Stimulated activated CD4-positive, alpha-beta T cell treated with anti-CD3 and anti-CD28 coated beads, Interleukin-12 subunit alpha, Interleukin-12 subunit beta, amount 100 ng/mL, for 48 hours (primary cell): ENCODE data around the gene SLC17A9.
A peak's percentile ranks its signal among the peaks of the same experiment; 100 is the strongest.

Source experiments
- DNase-seq, 3 donors: peaks; one replicate each; pipeline ENCODE4 v3.0.0-alpha.2; 2020; ENCODE audit warnings: low read depth in 2 of 3, low spot score in 1 of 3

SLC17A9 gene

DNA sequence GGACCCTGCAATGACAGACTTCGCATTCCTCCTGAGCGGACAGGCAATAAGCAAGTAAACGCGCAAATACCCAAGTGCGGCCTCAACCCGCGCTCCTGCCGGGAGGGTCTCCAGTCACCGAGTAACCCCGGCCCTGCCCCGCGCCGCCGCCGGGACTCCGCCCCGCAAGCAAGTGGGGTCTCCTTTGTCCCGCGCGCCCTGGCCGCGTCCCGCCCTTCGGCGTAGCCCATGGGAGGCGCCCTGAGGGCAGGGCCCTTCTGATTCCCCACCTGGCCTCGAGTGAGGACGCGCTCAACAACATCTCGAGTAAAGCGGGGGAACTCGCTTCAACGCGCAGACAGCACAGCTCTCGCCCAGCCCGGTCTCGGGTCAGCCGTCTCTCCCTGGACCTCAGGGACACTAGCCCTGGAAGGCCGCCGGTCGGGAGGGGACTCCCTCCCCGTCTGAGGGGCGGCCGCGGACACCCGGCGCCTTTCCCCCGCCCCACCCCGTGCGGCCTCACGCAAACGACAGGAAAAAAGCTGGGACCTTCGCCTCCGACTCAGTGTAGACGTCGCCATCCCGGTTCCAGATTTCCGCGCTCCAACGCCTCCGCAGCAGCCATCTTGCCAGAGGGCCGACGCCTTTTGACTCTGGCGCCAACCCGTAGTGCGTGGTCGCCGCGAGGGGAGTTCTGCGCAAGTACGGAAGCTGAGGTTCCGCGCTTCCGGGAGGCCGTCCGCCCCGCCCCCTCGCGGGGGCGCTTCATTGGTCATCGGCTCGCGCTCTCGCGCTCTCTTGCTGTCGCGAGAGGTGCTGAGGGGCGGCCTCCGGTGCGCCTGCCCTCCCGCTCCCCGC is 15.0 kb upstream of the SLC17A9 start:
- peak; percentile 92 to 95 (median 93) for DNase-seq

DNA sequence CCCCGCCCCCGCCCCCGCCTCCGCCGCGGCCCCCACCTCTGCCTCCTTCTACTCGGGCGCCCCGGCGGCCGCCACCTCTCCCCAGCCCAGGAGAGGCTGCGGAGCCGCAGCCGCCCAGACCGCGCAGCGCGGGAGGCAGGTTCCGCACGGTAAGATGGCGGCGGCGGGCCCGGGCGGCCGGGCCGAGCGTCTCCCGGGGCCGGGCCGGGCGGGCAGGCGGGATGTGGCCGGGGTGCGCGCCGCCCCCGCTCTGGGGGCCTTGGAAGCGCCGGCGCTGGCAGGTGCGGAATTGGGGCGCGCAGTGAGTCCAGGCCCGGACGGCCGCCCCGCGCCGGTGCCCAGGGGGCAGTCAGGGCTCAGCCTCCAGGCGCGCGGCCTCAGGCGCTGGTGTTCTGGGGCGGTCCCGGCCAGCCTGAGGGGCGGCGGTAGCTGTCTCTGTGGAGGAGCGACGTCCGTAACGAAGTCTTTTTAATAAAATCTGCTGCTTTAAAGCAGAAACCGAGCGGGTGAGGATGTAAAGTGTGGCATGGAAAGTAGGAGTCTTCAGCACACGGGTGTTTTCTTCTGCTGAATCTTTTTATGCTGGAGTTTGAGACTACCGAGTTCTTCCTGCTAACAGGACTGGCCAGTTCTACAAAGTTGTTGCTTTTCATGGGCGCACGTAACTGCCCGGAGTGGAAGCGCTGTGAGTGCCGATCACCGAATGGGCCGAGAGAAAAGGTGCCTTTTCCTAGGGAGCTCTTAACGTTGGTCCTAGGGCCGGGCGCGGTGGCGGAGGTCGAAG is 14.2 kb upstream of the SLC17A9 start, which contains the start of gene GID8:
TSS of gene GID8 (plus strand) at position 43 of the 784 bp plus-strand sequence. CDS start 3,356 bp downstream, outside the sequence.
- no peak for DNase-seq

DNA sequence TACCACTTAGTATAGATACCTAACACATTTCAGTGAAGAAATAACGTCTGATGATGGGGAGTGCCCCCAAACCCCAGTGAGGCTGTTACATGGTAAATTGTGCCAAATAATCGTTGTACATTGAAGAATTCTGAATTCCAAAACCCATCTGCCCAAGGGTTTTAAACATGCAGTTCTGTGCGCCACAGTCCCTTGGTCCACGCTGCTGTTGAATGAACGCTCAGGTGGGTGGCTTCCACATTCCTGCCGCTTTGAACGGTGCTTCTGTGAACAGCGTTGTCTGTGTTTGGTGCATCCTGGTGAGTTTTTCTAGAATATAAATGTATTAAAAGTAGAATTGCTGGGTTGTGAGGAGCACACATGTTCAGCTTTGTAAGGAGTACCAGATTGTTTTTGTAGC is 11.6 kb upstream of the SLC17A9 start:
- DNase-seq = no peak

DNA sequence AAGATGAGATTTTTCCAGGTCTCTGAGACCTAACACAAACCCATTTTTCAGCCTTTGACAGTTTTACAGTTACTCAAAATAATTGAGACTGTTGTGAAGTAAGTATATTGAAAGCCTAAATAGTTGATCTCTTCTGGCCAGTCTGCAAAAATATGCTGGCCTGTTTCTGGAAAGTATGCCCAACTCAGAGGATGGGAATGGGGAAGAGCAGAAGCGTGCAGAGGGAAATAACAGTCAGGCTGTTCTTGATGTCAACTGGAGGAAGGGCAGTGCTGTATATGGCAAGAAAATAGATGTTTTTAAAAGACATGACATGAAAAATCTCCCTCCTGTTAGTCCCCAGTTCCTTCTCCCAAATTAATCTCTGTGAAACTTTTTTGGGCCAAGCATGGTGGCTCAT is 10.7 kb upstream of the SLC17A9 start:
- DNase-seq = no peak

DNA sequence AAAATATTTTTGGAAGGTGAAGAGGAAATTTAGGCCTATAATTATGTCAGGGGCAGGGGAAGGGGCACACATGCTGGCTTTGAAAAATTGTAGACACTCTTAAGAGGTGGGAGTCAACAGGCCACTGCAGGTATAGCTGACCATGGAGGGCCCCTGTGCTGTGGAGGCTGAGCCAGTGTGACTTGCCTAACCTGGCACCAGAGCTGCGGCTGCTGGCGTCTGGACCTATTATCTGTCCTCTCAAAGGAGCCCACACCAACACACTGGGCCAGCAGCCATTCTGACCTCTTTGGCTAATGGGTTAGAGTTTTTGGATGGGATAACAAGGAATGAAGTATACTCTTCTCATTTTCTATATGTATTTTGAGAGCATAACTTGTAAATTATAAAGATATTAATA is 10.1 kb upstream of the SLC17A9 start:
- DNase-seq = no peak

DNA sequence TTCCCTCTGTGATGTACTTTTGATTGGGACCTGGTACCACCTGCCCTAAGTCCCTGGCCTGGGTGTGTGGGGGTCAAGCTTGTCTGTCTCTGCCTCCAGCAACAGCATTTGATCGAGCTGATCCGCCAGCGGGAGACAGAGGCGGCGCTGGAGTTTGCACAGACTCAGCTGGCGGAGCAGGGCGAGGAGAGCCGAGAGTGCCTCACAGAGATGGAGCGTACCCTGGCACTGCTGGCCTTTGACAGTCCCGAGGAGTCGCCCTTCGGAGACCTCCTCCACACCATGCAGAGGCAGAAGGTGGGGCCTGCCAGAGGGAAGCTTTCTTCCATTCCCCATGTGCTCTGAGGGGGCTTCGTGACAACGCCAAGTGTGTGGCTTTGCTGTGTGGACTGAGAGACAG is 9.1 kb upstream of the SLC17A9 start:
- no peak for DNase-seq

DNA sequence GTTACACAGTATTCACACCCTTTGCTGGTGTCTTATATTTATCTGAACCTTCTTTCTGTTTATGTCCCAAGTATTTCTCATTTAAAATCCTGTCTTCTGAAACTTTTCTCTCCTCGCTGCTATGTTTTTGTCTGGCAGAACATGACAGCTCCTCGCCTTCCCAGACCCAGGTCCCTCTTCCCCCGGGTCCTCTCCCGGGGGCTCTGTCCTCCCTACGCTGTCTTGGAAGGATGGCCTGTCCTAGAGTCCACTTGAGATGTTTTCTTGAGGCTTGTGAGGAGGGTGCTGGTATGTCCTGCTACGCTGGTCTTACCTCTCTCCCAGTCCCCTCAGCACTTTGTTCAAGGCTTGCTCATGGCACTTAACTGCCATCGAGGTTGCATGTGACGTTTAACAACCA is 8.3 kb upstream of the SLC17A9 start:
- DNase-seq = no peak

DNA sequence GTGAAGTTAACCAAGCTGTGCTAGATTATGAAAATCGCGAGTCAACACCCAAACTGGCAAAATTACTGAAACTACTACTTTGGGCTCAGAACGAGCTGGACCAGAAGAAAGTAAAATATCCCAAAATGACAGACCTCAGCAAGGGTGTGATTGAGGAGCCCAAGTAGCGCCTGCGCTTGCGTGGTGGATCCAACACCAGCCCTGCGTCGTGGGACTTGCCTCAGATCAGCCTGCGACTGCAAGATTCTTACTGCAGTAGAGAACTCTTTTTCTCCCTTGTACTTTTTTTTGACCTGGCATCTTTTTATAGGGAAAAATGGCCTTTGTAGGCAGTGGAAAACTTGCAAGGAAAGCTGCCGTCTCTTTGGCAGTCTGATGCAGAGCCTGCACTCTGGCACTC is 7.8 kb upstream of the SLC17A9 start:
- DNase-seq = no peak

DNA sequence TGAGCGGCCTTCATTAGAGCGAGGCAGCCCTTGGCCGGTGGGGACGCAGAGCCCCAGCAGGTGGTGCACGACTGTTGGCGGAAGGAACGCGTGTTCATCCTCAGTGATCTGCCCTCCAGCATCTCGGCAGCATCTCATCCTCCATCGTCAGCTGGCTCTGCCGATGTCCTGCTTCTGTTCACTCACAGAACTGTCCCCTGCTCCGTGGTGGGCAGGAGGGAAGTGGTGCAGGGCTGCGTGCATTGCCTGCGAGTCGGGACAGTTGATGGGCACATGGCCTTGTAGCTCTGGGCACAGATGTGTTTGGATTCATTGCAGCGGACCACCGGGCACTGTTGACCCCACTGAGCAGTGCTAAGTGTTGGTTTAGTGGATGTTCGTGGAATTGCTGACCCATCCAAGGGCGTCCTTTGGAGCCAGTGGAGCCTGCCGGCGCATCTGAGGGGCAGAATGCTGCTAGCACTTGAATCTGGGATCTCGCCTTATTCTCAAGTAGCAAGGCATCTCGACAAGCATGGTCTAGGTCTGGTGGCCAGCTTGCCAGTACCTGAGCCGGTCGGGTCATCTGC is 6.7 kb upstream of the SLC17A9 start:
- DNase-seq = no peak

DNA sequence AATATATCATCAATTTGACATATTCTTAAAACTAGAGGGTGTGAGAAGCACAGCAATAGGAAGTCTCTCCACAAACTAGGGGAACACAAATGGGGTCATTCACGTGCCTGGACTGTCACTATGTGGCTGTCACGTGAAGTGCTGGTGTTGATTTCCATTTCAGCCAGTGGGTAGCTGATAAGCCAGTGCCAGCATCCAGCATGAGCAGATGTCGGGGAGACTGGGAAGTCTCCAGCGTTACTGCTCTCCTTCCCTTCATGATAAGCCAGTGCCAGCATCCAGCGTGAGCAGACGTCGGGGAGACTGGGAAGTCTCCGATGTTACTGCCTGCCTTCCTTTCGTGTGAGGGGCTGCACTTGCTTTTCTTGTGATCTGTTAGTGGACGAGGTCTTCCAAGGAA is 5.6 kb upstream of the SLC17A9 start:
- no peak for DNase-seq

DNA sequence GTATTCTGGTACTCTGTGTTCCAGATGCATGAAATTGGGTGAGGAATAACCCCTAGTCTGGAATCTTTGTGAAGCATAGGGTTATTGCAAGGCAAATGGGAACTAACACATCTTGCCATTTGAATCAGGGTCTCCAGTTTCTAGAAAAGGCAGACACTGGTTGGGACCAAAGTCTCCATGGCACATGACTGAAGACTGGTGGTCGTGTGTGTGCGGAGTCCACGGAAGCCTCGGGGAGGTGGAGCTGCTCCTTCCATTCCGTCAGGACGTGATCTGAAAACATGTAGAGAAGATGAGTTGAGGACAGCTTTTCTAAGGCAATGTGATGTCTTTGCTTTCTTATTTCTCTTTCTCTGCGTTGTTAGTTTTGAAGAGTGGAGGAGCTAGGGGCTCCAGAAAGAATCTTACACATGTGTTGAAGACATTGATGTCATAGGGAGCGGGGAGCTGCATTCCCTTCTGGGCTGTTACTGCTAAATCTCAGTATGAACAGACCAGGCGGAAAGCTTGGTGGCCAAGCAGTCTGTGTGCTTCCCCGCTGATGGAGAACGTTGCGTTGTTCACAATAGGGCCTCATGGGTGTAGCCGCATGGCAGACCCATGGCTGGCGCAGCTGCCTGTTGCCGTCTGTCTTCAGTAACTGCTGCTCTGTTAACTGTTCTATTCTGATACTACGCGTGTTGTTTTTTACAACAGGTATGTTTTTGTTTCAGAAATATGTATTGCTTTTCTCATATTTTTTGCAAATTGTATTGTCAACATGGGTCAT is 4.8 kb upstream of the SLC17A9 start:
- no peak for DNase-seq

DNA sequence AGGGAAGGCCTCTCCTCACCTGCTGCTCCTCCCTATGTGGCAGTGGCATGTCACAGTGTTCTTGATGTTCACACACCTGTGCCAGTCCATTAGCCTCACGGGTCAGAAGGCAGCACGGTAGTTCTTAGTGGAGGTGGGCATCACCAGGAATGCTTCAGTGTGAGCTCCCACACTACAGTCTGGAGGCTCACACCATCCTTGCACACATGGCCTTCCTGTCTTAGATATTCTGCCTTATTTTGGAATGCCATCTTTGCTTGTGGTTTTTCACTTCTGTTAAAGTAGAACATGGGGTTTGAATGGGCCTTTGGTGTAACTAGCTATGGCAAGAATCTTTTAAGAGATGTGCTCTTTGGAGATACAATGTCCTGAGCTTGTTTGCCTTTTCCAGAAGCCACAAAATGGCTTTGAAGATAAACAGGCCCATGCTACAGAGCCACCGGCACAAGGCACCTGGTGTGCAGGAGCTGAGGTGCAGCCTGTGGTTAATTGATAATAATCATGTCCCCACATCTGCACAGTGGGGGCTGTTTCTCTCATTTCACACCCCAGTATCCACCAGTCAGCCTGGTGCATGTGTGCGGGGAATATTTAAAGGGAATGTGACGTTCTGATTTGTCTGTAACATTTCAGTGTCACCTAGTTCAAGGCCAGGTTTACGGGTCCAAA is 3.2 kb upstream of the SLC17A9 start:
- DNase-seq = no peak

DNA sequence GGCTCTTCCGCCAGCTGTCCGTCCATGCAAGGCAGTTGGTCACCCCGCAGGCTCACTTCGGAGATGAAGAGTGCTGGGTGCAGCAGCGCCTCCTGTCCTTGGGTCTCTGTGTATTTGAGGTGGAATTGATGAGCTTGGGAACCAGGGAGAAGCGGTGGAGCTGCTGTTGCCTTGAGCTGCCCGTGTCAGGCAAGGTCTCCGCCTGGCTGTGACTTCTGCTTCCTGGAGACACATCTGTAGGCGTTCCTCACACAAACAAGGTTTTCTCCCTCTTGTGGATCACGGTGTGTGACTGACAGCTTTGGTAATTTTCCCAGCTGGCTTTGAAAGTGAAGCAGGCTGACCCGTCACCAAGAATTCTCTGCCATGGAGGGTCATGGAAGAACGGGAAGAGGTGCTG is 2.5 kb upstream of the SLC17A9 start:
- no peak for DNase-seq

DNA sequence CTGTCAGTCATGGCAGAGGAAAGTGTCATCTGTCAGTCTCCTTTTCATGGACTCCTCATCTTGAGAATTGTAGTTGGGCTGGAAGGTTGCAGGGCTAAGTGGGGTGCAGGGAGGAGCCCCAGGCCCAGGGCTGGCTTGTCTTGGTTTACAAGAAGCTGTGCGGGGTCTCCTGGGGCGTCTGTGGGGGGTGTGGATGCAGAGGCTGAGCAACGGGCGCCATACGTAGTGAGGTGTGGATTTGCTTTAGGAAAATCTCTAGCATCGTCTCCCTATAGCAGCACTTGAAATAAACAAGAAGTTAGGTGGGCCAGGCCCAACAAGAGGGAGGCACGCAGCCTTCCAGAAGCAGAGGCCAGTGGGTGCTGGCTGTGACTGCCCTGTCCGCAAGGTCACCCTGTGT is 1.8 kb upstream of the SLC17A9 start:
- DNase-seq = no peak

DNA sequence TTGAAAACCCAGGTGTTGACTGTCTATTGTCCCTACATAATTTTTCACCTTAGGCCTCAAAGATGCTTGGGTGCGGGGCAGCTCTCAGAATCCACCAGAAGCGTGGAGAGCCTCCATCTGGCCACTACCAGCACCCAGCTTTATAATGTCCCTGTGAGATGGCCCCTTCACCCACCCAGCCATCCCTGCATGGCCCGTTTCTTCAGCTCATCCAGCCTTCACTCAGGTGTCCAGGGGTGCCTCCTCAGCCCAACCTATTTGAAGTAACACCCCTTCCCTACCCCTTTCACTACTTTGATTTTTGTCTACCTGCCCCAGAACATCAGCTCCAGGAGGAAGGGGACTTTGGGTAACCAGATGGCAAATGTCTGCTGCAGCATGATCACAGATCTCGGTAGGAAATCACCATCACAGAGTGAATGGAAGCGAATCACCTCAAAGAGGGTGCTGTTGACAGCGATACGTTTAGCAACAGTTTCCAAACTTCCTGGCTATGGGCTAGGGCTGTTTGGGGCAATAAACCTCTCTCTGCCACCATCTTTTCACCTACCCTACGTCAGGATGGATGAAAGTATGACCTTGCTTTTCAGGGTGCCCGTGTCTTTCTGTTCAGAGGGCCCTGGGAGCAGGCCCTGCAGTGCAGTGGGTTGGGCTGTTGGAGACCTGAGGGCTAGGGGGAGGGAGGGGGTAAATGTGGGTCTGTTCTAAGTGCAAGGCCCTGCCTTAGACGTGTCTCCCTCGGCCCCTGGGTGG is 1.2 kb upstream of the SLC17A9 start:
- no peak for DNase-seq

DNA sequence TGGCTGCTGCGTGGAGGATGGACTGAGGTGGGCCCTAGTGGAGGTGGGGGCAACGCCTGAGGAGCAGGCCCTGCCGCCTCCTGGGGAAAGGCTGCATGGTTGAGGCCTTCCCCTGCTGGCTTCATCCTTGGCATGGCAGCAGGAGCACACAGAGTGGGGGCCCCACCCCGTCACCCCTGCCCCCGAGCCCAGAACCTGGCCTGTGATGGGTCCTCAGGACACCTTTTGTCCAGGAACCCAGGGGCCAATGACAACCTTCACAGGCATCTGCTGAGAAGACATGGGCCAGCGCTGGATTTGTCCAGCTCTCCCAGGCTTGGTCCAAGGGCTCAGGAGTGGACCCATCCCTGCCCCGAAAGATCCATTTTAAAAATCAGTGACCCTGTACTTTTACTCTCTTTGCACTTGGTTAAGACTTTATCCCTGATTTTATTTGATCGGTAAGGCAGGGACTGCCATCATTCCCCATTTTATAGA is 575 bp upstream of the SLC17A9 start:
- DNase-seq = no peak

DNA sequence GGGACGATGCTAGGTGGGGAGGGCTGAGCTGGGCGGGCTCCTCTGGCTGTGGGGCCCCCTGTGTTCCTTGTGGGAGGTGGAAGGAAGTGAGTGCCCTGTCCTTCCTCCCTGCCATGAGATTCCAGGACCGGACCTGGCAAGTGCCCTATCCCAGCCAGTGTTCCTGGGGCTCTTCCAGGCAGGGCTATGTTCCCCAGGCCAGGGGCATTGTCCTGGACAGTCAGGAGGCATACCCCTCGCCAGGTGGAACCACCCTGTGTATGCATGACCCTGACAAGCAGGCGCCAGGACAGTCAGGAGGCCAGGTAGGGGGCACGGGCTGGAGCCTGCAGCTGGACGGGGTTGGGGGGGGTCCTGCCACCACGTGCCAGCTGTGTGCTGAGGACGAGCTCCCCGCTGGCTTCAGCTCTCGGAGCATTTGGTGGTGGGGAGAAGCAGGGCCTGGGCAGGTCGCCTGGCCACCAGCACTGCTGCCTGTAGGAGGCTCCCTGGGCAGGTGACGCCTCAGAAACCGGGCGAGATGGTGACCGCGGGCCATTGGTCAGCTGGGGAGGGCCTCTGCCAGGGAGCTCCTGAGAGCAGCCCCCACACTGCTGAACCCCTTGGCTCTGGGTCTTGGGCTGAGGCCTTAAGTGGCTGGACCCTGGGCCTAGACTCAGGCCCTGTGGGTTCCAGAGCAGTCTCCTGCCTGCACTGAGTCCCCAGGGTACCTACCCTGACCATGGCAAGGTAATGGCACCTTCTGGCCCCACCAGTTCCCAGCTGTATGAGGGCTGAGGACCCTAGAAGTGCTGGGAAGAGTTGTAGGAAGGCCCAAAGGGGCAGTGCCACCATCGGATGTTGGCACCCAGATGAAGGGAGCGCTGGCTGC is 694 bp downstream of the SLC17A9 start:
- no peak for DNase-seq

DNA sequence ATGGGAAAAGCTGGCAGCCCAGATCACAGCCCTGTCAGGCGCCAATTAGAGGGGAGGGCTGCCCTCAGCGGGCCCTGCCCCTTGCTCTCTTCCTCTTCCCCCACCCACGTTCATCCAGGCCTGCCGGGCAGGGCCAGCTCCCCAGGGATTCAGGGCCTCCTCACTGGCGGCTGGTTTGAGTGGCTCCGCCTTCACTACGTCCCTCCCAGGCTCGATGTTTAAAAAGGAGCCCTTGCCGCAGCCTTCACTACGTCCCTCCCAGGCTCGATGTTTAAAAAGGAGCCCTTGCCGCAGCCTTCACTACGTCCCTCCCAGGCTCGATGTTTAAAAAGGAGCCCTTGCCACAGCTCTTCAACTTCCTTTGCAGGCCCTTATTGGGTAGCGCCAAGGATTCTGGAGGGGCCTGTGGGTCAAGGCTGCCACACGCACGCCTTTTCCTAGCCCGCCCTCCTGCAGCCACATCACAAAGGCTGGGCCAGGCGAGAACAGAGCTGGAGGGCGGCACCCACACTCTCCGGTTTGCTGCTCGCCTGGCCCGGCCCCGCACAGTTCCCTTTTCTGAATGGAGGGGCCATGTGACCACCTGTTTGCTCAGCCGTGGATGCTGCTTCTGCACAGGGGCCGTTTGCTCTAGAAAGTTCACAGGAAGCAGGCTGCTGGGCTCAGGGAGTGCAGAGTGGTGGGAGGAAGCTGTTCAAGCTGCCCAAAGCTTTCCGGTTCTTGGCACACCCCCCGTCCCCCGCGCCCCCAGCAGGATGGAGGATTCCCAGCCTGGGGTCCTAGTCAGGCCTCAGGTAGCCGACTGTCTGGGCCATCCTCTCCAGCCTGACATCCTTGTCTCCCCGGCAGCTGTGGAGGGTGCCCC is 1.6 kb downstream of the SLC17A9 start:
- DNase-seq = peak in 1 of 3 donors; percentile 18
